ENCODE measurements around the gene PCDHGA4. TPM values are rescaled to one million over a fixed set of nuclear protein-coding genes. Genes with fewer than 3 reads are reported as not detected.

The PCDHGA4 gene
- total RNA-seq, 1 donor from 2014 or later: 0.75 TPM

DNA sequence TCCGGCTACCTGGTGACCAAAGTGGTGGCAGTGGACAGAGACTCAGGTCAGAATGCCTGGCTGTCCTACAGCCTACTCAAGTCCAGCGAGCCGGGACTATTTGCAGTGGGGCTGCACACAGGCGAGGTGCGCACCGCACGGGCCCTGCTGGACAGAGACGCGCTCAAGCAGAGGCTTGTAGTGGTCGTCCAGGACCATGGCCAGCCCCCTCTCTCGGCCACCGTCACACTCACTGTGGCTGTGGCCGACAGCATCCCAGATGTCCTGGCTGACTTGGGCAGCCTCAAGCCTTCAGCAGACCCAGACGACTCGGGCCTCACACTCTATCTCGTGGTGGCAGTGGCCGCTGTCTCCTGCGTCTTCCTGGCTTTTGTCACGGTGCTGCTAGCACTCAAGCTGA lies 2.1 kb downstream of the PCDHGA4 start:
- H3K4me3 Mint-ChIP-seq: no peak overlapping the region
- peaks cover 7% of the 10 kb centered on the region for H3K36me3 Mint-ChIP-seq
- H3K4me1 Mint-ChIP-seq (ENCODE audit: unreplicated experiment): no peaks in the 10 kb centered on the region
- DNase-seq (ENCODE audit: extremely low spot score, unreplicated experiment): no peak
- H3K27ac Mint-ChIP-seq: no peak overlapping the region
- no peaks in the 10 kb centered on the region for H3K27me3 Mint-ChIP-seq
- TF ChIP-seq CTCF (conservative IDR thresholded peaks at IDR 0.05): no peak
- peaks cover 9% of the 10 kb centered on the region for H3K9me3 Mint-ChIP-seq

GRCh38 chr5:141359790-141360426 lies 5.1 kb downstream of the PCDHGA4 start, which contains the start of gene PCDHGB2:
Gene PCDHGB2, plus strand, starts transcription at chr5:141359994. Its CDS starts 142 bp downstream, at chr5:141360136.
- peak; percentile 50 for TF ChIP-seq CTCF (conservative IDR thresholded peaks at IDR 0.05)
- Mint-ChIP-seq H3K27ac (no peak within 1 kb of the TSS), H3K27me3 (no peaks in the 10 kb centered on the region), H3K9me3 (peaks cover 14% of the 10 kb centered on the region), H3K4me3 (no peak within 1 kb of the TSS), H3K4me1 (ENCODE audit: unreplicated experiment) (no peaks in the 10 kb centered on the region), H3K36me3 (no peaks in the 10 kb centered on the region)
- DNase-seq (ENCODE audit: extremely low spot score, unreplicated experiment): no peak

DNA sequence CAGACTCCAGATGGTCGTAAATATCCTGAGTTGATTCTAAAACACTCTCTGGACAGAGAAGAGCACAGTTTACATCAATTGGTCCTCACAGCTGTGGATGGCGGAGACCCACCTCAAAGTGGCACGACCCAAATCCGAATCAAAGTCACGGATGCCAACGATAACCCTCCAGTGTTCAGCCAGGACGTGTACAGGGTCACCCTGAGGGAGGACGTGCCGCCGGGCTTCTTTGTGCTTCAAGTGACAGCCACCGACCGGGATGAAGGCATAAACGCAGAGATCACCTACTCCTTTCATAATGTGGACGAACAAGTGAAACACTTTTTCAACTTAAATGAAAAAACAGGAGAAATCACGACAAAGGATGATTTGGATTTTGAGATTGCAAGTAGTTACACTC lies 5.9 kb downstream of the PCDHGA4 start:
- H3K9me3 Mint-ChIP-seq: peaks cover 14% of the 10 kb centered on the region
- no peaks in the 10 kb centered on the region for H3K27me3 Mint-ChIP-seq
- H3K36me3 Mint-ChIP-seq: no peaks in the 10 kb centered on the region
- no peaks in the 10 kb centered on the region for H3K4me1 Mint-ChIP-seq (ENCODE audit: unreplicated experiment)
- no peak overlapping the region for H3K4me3 Mint-ChIP-seq
- H3K27ac Mint-ChIP-seq: no peak overlapping the region
- no peak for DNase-seq (ENCODE audit: extremely low spot score, unreplicated experiment)
- TF ChIP-seq CTCF (conservative IDR thresholded peaks at IDR 0.05): no peak

- no peaks in the 10 kb centered on the region for H3K4me1 Mint-ChIP-seq (ENCODE audit: unreplicated experiment)
- no peak for TF ChIP-seq CTCF (conservative IDR thresholded peaks at IDR 0.05)
- no peak for DNase-seq (ENCODE audit: extremely low spot score, unreplicated experiment)
- no peaks in the 10 kb centered on the region for H3K36me3 Mint-ChIP-seq
- H3K4me3 Mint-ChIP-seq: no peak overlapping the region
- no peak overlapping the region for H3K27ac Mint-ChIP-seq
- peaks cover 14% of the 10 kb centered on the region for H3K9me3 Mint-ChIP-seq
- no peaks in the 10 kb centered on the region for H3K27me3 Mint-ChIP-seq
Observed at GRCh38 chr5:141362719-141363118, 7.9 kb downstream of the PCDHGA4 start.

GRCh38 chr5:141363952-141364660 lies 9.3 kb downstream of the PCDHGA4 start, which contains the start of gene PCDHGA5:
Gene PCDHGA5, plus strand, starts transcription at chr5:141364162. Its CDS starts 169 bp downstream, at chr5:141364331.
- Mint-ChIP-seq H3K27me3 (no peaks in the 10 kb centered on the region), H3K36me3 (no peaks in the 10 kb centered on the region), H3K4me1 (ENCODE audit: unreplicated experiment) (no peaks in the 10 kb centered on the region), H3K4me3 (no peak within 1 kb of the TSS), H3K9me3 (peaks cover 10% of the 10 kb centered on the region), H3K27ac (no peak within 1 kb of the TSS)
- no peak for TF ChIP-seq CTCF (conservative IDR thresholded peaks at IDR 0.05)
- no peak for DNase-seq (ENCODE audit: extremely low spot score, unreplicated experiment)
